GM12878 (cell line): ENCODE measurements around the gene CHRM2. TPM values are rescaled to one million over a fixed set of nuclear protein-coding genes. Genes with fewer than 3 reads are reported as not detected.

Experiments used
- ATAC-seq: fragments of 200-7000 bp; cut with Tn5 transposase; 3 replicates; pipeline ENCODE4 v1.9.1; 2020; ENCODE audit warnings: mild to moderate bottlenecking, moderate library complexity
- BruUV-seq: library from RNA; stranded (reverse); fragments of 400-500 nt; replicated peaks from 2 replicates; lab custom pipeline; 2021; lab: Mats Ljungman, UMichigan
- CTCF ChIA-PET: fragments of 300-600 bp; sonication (Branson Sonifier 250); formaldehyde crosslinking; extraction: SDS; loops from one replicate; lab custom pipeline; 2021; ENCODE audit warnings: inconsistent platforms; lab: Yijun Ruan, JAX
- POLR2A ChIA-PET: fragments of 350-600 bp; formaldehyde crosslinking; extraction: SDS; loops from one replicate; lab custom pipeline; 2021; ENCODE audit warnings: inconsistent platforms; lab: Charles Lee
- RAD21 ChIA-PET: fragments of 300-600 bp; sonication (Branson Sonifier 250); formaldehyde crosslinking; loops from one replicate; lab custom pipeline; 2023; ENCODE audit warnings: antibody characterized with exemption; ENCODE audit not compliant: unreplicated experiment; lab: Charles Lee
- SMC1A ChIA-PET: fragments of 300-600 bp; sonication (Branson Sonifier 250); formaldehyde crosslinking; loops from one replicate; lab custom pipeline; 2023; ENCODE audit not compliant: unreplicated experiment, uncharacterized antibody; lab: Charles Lee
- DNase-seq: peaks from one replicate; pipeline ENCODE4 v3.0.0-alpha.2; 2011; ENCODE audit warnings: low read depth, low spot score
- FAIRE-seq: peaks from 3 replicates; lab custom pipeline; 2011; peaks lifted over from hg19 to GRCh38; lab: Jason Lieb, UNC
- H2AFZ ChIP-seq: 2 replicates; pipeline ENCODE4 v1.6.0; 2011; ENCODE audit warnings: low read depth, low read length, control low read depth; ENCODE audit not compliant: control insufficient read depth
- H3K27ac ChIP-seq: 2 replicates; pipeline ENCODE4 v1.5.1; 2011; ENCODE audit warnings: control low read depth; ENCODE audit not compliant: control insufficient read depth, insufficient read depth
- H3K27me3 ChIP-seq, 2 experiments: replicated peaks in 1 of 2; 2 replicates each; pipeline versions ENCODE4 v1.6.0 to v1.6.1; 2011; ENCODE audit warnings: low read length in 1 of 2; ENCODE audit not compliant: control insufficient read depth in 2 of 2, insufficient read depth in 2 of 2
- H3K36me3 ChIP-seq, 2 experiments: 2 replicates each; pipeline ENCODE4 v1.5.1; 2011; ENCODE audit warnings: low read length in 1 of 2; ENCODE audit not compliant: control insufficient read depth in 2 of 2, insufficient read depth in 2 of 2
- H3K4me1 ChIP-seq: 2 replicates; pipeline ENCODE4 v1.6.1; 2011; ENCODE audit warnings: mild to moderate bottlenecking, low read length, moderate library complexity, mixed read lengths; ENCODE audit not compliant: control insufficient read depth, insufficient read depth
- H3K4me2 ChIP-seq: 2 replicates; pipeline ENCODE4 v1.6.0; 2011; ENCODE audit warnings: control low read depth; ENCODE audit not compliant: control insufficient read depth, insufficient read depth
- H3K4me3 ChIP-seq: fragments of 200-600 bp; sonication (generic); 2 replicates; pipeline ENCODE4 v1.5.1; 2016
- H3K79me2 ChIP-seq: 2 replicates; pipeline ENCODE4 v1.6.0; 2011; ENCODE audit warnings: low read length; ENCODE audit not compliant: control insufficient read depth, insufficient read depth
- H3K9ac ChIP-seq: 2 replicates; pipeline ENCODE4 v1.8.0; 2011; ENCODE audit warnings: low read length, control low read depth, mixed read lengths; ENCODE audit not compliant: control insufficient read depth, insufficient read depth
- H3K9me3 ChIP-seq: replicated peaks from 3 replicates; pipeline ENCODE4 v1.5.1; 2011; ENCODE audit warnings: mild to moderate bottlenecking, low read length; ENCODE audit not compliant: control insufficient read depth, insufficient read depth
- H4K20me1 ChIP-seq: 2 replicates; pipeline ENCODE4 v1.6.0; 2011; ENCODE audit not compliant: control insufficient read depth, insufficient read depth
- CHD2 ChIP-seq: IDR thresholded peaks from 2 replicates; pipeline ENCODE4 v1.6.1; 2011; ENCODE audit warnings: low read depth, low read length, improper control_type of control experiment, borderline replicate concordance
- EP300 ChIP-seq, 2 experiments: fragments of 150-350 bp in 1 of 2; IDR thresholded peaks; 2 replicates each; pipeline ENCODE4 v1.6.1; 2011 to 2012; ENCODE audit warnings: low read depth in 2 of 2, low read length in 2 of 2, borderline replicate concordance in 1 of 2, improper control_type of control experiment in 1 of 2, inconsistent platforms in 1 of 2; ENCODE audit not compliant: control insufficient read depth in 1 of 2
- FOS ChIP-seq: IDR thresholded peaks from 3 replicates; pipeline ENCODE4 v1.6.1; 2011; ENCODE audit warnings: borderline replicate concordance; ENCODE audit not compliant: insufficient read length; ENCODE audit errors: extremely low read depth
- GATAD2B ChIP-seq: fragments of 450-650 bp; conservative IDR thresholded peaks from 2 replicates; pipeline ENCODE4 v1.6.1; 2017; ENCODE audit warnings: low read depth, mild to moderate bottlenecking, moderate library complexity
- KLF5 ChIP-seq: fragments of 450-650 bp; IDR thresholded peaks from 2 replicates; pipeline ENCODE4 v1.6.1; 2014; ENCODE audit warnings: mild to moderate bottlenecking; ENCODE audit not compliant: partially characterized antibody
- NFXL1 ChIP-seq: fragments of 450-650 bp; IDR thresholded peaks from 2 replicates; pipeline ENCODE4 v1.6.1; 2017; ENCODE audit warnings: antibody characterized with exemption, mild to moderate bottlenecking, borderline replicate concordance
- NRF1 ChIP-seq: conservative IDR thresholded peaks from 2 replicates; pipeline ENCODE4 v1.6.1; 2011; ENCODE audit warnings: mild to moderate bottlenecking, low read depth, low read length, improper control_type of control experiment
- POLR2AphosphoS2 ChIP-seq: IDR thresholded peaks from 2 replicates; pipeline ENCODE4 v1.6.1; 2011; ENCODE audit warnings: low read depth, mild to moderate bottlenecking, low read length, improper control_type of control experiment, moderate library complexity
- RBBP5 ChIP-seq: fragments of 200-600 bp; sonication (generic); conservative IDR thresholded peaks from 2 replicates; pipeline ENCODE4 v1.6.1; 2016
- TCF3 ChIP-seq: IDR thresholded peaks from 2 replicates; pipeline ENCODE4 v1.6.1; 2012; ENCODE audit warnings: low read depth, mild to moderate bottlenecking, low read length, borderline replicate concordance; ENCODE audit not compliant: insufficient read depth
- ZNF217 ChIP-seq: fragments of 450-650 bp; IDR thresholded peaks from 2 replicates; pipeline ENCODE4 v1.6.1; 2017; ENCODE audit warnings: antibody characterized with exemption, mild to moderate bottlenecking
- ZNF384 ChIP-seq: IDR thresholded peaks from 2 replicates; pipeline ENCODE4 v1.6.1; 2012; ENCODE audit warnings: low read depth, mild to moderate bottlenecking, low read length, improper control_type of control experiment, borderline replicate concordance
- whole genome bisulfite sequencing: methylation state at CpG from one replicate; pipeline ENCODE4 v1.1.6; 2016; ENCODE audit warnings: low lambda C conversion rate; ENCODE audit not compliant: insufficient replicate concordance, insufficient coverage; ENCODE audit errors: missing lambda C conversion rate; 5-methylcytosine and 5-hydroxymethylcytosine counted together
- in situ Hi-C: fragments of 300-500 bp; cut with MboI; formaldehyde crosslinking; loops from 9 replicates; pipeline ENCODE4 v1.14.3; 2018; ENCODE audit warnings: mixed read lengths
- intact Hi-C: fragments of 100-400 bp; cut with micrococcal nuclease; formaldehyde crosslinking; loops from one replicate; pipeline ENCODE4 v1.14.2; 2022; ENCODE audit not compliant: unreplicated experiment
- polyA plus RNA-seq, 11 experiments: library from polyadenylated mRNA; depleted of rRNA in 4 of 11; unstranded in 6 of 11; stranded (reverse) in 5 of 11; fragments of >200 nt; fragmentation: Nextera tagmentation in 4 of 11; fragmentation: Illumina TruSeq in 1 of 11; extraction: Ambion mirVana in 4 of 11; extraction: Trizol in 1 of 11; gene quantifications; 1 replicate in 1 of 11; 2 replicates in 10 of 11; pipeline versions ENCODE4 v1.2.1 to v1.2.3, GENCODE V29; 2011 to 2016; ENCODE audit warnings: inconsistent platforms in 2 of 11, missing spikeins in 2 of 11, low read depth in 1 of 11
- total RNA-seq, 4 experiments: library from RNA; depleted of rRNA in 3 of 4; stranded (reverse); fragments of >200 nt in 3 of 4; fragmentation: Illumina TruSeq in 1 of 4; extraction: Trizol in 1 of 4; gene quantifications; 2 replicates each; pipeline versions ENCODE4 v1.2.1 to v1.2.3, GENCODE V29; 2013 to 2021

Gene CHRM2
- total and polyA plus RNA-seq, 10 of the 15 experiments (the other 5 are each of a cell fraction or from before 2014, with no cell fraction given), result 0.05 TPM; not detected in 9

DNA sequence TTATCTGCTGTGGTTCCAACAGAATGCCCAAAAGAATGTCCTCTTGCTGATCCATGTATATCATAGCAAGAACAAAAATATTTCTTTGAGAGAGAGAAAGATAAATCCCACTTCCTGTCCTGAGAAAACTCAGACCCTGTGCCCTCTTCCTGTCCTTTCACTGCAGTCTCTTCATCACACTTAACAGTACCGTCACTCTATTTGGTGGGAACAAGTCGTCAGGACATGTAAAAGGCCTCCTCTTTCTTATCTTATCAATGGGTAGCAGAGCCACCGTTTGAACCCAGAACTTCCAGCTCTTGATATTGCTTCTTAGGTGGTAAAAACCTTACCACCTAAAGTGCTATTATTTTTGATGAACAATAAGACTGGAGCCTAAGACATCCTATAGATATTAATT is 43.9 kb downstream of the CHRM2 start:
- POLR2A ChIA-PET, result no interaction called here
- Histone ChIP-seq H3K27me3 (no peaks in the 10 kb centered on the region), H3K79me2 (no peaks in the 10 kb centered on the region), H3K4me3 (no peak overlapping the region), H2AFZ (no peak overlapping the region), H4K20me1 (no peaks in the 10 kb centered on the region), H3K9ac (no peak overlapping the region), H3K36me3 (no peaks in the 10 kb centered on the region), H3K9me3 (no peaks in the 10 kb centered on the region), H3K4me2 (no peak overlapping the region), H3K4me1 (no peaks in the 10 kb centered on the region), H3K27ac (no peak overlapping the region)
- no TSS peak for BruUV-seq
- DNase-seq, result no peak
- CTCF ChIA-PET, result no interaction called here
- ATAC-seq, result no peak
- RAD21 ChIA-PET, result no interaction called here
- FAIRE-seq, result no peak
- no peak for TF ChIP-seq KLF5
- TF ChIP-seq ZNF217, result no peak
- no peak for TF ChIP-seq NFXL1
- TF ChIP-seq ZNF384, result no peak
- TF ChIP-seq TCF3, result no peak
- no peak for TF ChIP-seq GATAD2B
- TF ChIP-seq NRF1, result no peak
- TF ChIP-seq RBBP5, result no peak
- no peak for TF ChIP-seq POLR2AphosphoS2
- no peak for TF ChIP-seq CHD2
- TF ChIP-seq FOS, result no peak
- no peak for TF ChIP-seq EP300 (IDR thresholded peaks at IDR 0.05; ENCODE audit: borderline replicate concordance in 1 of 2, control insufficient read depth in 1 of 2, low read depth in 2 of 2, low read length in 2 of 2)
- SMC1A ChIA-PET, result interaction anchor here (0.5 kb wide), 1 partner anchor 301 kb away, joined by 3 read pairs; no protein-coding TSS in a partner anchor
- intact Hi-C loops, result no loop called here
- 27% methylated on average over 3 of the region's 3 CpGs for WGBS
- in situ Hi-C loops, result no loop called here
